ENCODE data around the gene PLEKHA7.

The PLEKHA7 gene

DNA sequence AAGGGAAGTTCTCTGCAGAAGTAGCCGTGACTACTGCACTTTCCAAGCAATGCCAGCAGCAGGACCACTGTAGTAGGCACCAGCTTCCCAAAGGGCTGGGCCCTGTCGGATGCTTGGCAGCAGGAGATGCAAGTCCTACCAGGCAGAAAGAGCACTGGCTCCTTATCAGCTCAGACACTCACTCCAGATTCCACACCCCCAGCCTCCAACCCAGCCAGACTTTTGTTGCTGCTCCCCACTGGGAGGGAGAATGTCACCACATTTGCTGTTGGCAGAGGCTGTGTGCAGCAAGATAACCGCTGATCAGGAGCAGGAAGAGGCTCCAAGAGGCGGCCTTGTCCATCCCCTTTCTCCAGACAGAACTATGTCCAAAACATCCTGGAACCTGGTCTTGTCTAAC lies 157.0 kb downstream of the PLEKHA7 start:
- H3K4me3 ChIP-seq (IDR thresholded peaks at IDR 0.05; ENCODE audit: insufficient read depth, low read depth, low read length) = no peak overlapping the region
- H3K27me3 ChIP-seq (ENCODE audit: insufficient read depth, low read depth) = no peaks in the 10 kb centered on the region
- H3K27ac ChIP-seq = no peak overlapping the region
- H3K79me2 ChIP-seq (ENCODE audit: insufficient read depth, low read depth) = no peaks in the 10 kb centered on the region
- no peak overlapping the region for H3K9ac ChIP-seq
- H2AFZ ChIP-seq (ENCODE audit: low read depth) = no peak overlapping the region
- peaks cover 5% of the 10 kb centered on the region for H3K4me1 ChIP-seq (ENCODE audit: low read depth, poor library complexity, severe bottlenecking)
- H4K20me1 ChIP-seq (ENCODE audit: insufficient read depth) = no peaks in the 10 kb centered on the region
- no peaks in the 10 kb centered on the region for H3K36me3 ChIP-seq (ENCODE audit: insufficient read depth)
- no peak overlapping the region for H3K4me2 ChIP-seq
- TF ChIP-seq CTCF (conservative IDR thresholded peaks at IDR 0.05; ENCODE audit: low read depth, low read length) = no peak

DNA sequence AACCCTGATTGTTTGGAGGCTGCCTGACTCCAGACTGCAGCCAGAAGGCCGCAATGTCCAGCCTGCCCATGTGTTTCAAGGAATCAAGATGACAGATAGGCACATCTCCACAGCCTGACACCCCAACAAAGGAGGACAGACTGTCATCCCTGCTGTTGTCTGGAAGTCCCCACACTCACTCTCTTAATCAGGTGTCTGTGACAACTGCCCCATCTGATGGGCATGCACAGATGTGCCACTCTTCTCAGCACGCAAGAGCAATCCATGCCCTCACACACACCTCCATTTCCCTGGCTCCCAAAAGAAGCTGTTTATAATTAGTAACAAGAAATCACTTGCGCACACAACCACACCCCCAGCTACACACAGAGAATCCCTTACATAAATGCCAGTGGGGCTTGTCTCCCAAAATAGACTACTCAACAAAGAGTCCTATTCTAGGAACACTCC lies 158.2 kb downstream of the PLEKHA7 start:
- no peak for TF ChIP-seq CTCF (conservative IDR thresholded peaks at IDR 0.05; ENCODE audit: low read depth, low read length)
- Histone ChIP-seq H3K9ac (no peak overlapping the region), H3K4me3 (IDR thresholded peaks at IDR 0.05; ENCODE audit: insufficient read depth, low read depth, low read length) (no peak overlapping the region), H3K36me3 (ENCODE audit: insufficient read depth) (no peaks in the 10 kb centered on the region), H4K20me1 (ENCODE audit: insufficient read depth) (no peaks in the 10 kb centered on the region), H3K79me2 (ENCODE audit: insufficient read depth, low read depth) (no peaks in the 10 kb centered on the region), H3K27ac (no peak overlapping the region), H2AFZ (ENCODE audit: low read depth) (no peak overlapping the region), H3K4me1 (ENCODE audit: low read depth, poor library complexity, severe bottlenecking) (peaks cover 5% of the 10 kb centered on the region), H3K27me3 (ENCODE audit: insufficient read depth, low read depth) (no peaks in the 10 kb centered on the region), H3K4me2 (no peak overlapping the region)

- no peak overlapping the region for H3K27ac ChIP-seq
- H3K4me3 ChIP-seq (IDR thresholded peaks at IDR 0.05; ENCODE audit: insufficient read depth, low read depth, low read length) = no peak overlapping the region
- H3K27me3 ChIP-seq (ENCODE audit: insufficient read depth, low read depth) = no peaks in the 10 kb centered on the region
- no peak overlapping the region for H3K4me2 ChIP-seq
- H3K36me3 ChIP-seq (ENCODE audit: insufficient read depth) = no peaks in the 10 kb centered on the region
- no peaks in the 10 kb centered on the region for H3K4me1 ChIP-seq (ENCODE audit: low read depth, poor library complexity, severe bottlenecking)
- no peak overlapping the region for H2AFZ ChIP-seq (ENCODE audit: low read depth)
- H3K79me2 ChIP-seq (ENCODE audit: insufficient read depth, low read depth) = no peaks in the 10 kb centered on the region
- H3K9ac ChIP-seq = no peak overlapping the region
- TF ChIP-seq CTCF (conservative IDR thresholded peaks at IDR 0.05; ENCODE audit: low read depth, low read length) = no peak
- H4K20me1 ChIP-seq (ENCODE audit: insufficient read depth) = no peaks in the 10 kb centered on the region
Measured at GRCh38 chr11:16854979-16855378, 159.2 kb downstream of the PLEKHA7 start.

DNA sequence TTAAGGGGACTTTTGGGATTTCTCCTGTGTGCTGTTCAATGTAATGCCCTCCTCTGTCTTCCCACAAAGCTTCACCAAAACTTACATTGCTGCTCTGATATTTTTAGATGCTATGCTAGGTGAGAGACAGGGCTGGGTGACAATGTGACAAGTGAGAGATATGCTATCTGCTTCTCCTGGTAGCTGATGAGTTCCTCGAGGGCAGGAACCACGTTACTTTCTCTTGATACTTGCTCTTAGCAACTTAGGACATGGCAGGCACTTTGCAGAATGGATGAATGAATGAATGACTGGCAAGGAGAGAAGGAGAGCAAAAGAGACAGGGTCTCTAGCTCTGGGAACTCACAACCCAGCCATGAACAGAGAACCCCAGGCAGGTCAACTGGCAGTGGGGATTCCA lies 160.4 kb downstream of the PLEKHA7 start:
- Histone ChIP-seq H3K4me1 (ENCODE audit: low read depth, poor library complexity, severe bottlenecking) (no peaks in the 10 kb centered on the region), H3K27ac (no peak overlapping the region), H3K36me3 (ENCODE audit: insufficient read depth) (no peaks in the 10 kb centered on the region), H3K79me2 (ENCODE audit: insufficient read depth, low read depth) (no peaks in the 10 kb centered on the region), H3K4me3 (IDR thresholded peaks at IDR 0.05; ENCODE audit: insufficient read depth, low read depth, low read length) (no peak overlapping the region), H3K9ac (no peak overlapping the region), H2AFZ (ENCODE audit: low read depth) (no peak overlapping the region), H3K27me3 (ENCODE audit: insufficient read depth, low read depth) (no peaks in the 10 kb centered on the region), H3K4me2 (no peak overlapping the region), H4K20me1 (ENCODE audit: insufficient read depth) (no peaks in the 10 kb centered on the region)
- no peak for TF ChIP-seq CTCF (conservative IDR thresholded peaks at IDR 0.05; ENCODE audit: low read depth, low read length)
